Mesodermal cell (in vitro differentiated cells): ENCODE measurements around the gene NUDT3.
"Not testable (repeated sequence)": the region's sequence is repeated elsewhere in the genome, so short reads cannot be mapped to it uniquely, and the experiment has no call there.

ENCODE experiments used
- H3K27ac ChIP-seq: 2 replicates; pipeline ENCODE4 v1.7.0; 2013; ENCODE audit warnings: mild to moderate bottlenecking, low read depth, low read length, moderate library complexity; ENCODE audit not compliant: severe bottlenecking
- H3K36me3 ChIP-seq: 2 replicates; pipeline ENCODE4 v1.7.1; 2013; ENCODE audit warnings: mild to moderate bottlenecking, low read length, moderate library complexity; ENCODE audit not compliant: control insufficient read depth, insufficient read depth
- H3K4me1 ChIP-seq: one replicate; pipeline ENCODE4 v1.7.1; 2013; ENCODE audit warnings: mild to moderate bottlenecking, low read length; ENCODE audit not compliant: insufficient read depth, control insufficient read depth, poor library complexity, severe bottlenecking
- H3K4me3 ChIP-seq: 2 replicates; pipeline ENCODE4 v1.7.0; 2013; ENCODE audit warnings: low read length, control low read depth, mild to moderate bottlenecking; ENCODE audit not compliant: insufficient read depth, poor library complexity, severe bottlenecking; ENCODE audit errors: extremely low read depth
- H3K9me3 ChIP-seq: 2 replicates; pipeline ENCODE4 v1.7.1; 2013; ENCODE audit warnings: mild to moderate bottlenecking, low read length, moderate library complexity; ENCODE audit not compliant: control insufficient read depth
- WGBS, 2 experiments: methylation state at CpG; one replicate each; pipeline ENCODE4 v1.1.5; 2013; ENCODE audit warnings: missing lambda C conversion rate in 2 of 2; ENCODE audit not compliant: insufficient coverage in 2 of 2; 5-methylcytosine and 5-hydroxymethylcytosine counted together

NUDT3 gene

GRCh38 chr6:34357937-34358336 lies 34.5 kb downstream of the NUDT3 start:
- Histone ChIP-seq H3K9me3 (no peaks in the 10 kb centered on the region), H3K27ac (no peak overlapping the region), H3K4me3 (no peak overlapping the region), H3K36me3 (no peaks in the 10 kb centered on the region), H3K4me1 (no peaks in the 10 kb centered on the region)
- 100% methylated on average over 1 of the region's 1 CpG for WGBS, 2 experiments

GRCh38 chr6:34355889-34356288 lies 36.6 kb downstream of the NUDT3 start:
- Histone ChIP-seq H3K4me3 (no peak overlapping the region), H3K27ac (no peak overlapping the region)
- 80% methylated on average over 1 of the region's 3 CpGs; no CpG with 5 or more reads in 1 of the 2 experiments for WGBS, 2 experiments

GRCh38 chr6:34354230-34354629 lies 38.2 kb downstream of the NUDT3 start:
- not testable (repeated sequence) for H3K9me3 ChIP-seq, H3K27ac ChIP-seq, H3K4me1 ChIP-seq, H3K4me3 ChIP-seq, H3K36me3 ChIP-seq
- WGBS, 2 experiments: 88 to 89% methylated on average over 4 to 6 of the region's 6 CpGs

More at GRCh38 chr6:34355889-34356288, 36.6 kb downstream of the NUDT3 start:
- Histone ChIP-seq H3K36me3 (no peaks in the 10 kb centered on the region), H3K4me1 (no peaks in the 10 kb centered on the region), H3K9me3 (no peaks in the 10 kb centered on the region)

- 88 to 94% methylated on average over 7 of the region's 7 CpGs for whole genome bisulfite sequencing, 2 experiments
Observed at GRCh38 chr6:34353530-34353929, 38.9 kb downstream of the NUDT3 start.

GRCh38 chr6:34352305-34352937 lies 40.0 kb downstream of the NUDT3 start:
- H3K36me3 ChIP-seq: no peaks in the 10 kb centered on the region
- no peak overlapping the region for H3K4me3 ChIP-seq
- H3K27ac ChIP-seq: no peak overlapping the region
- WGBS, 2 experiments: 100% methylated on average over 2 of the region's 2 CpGs
- no peaks in the 10 kb centered on the region for H3K9me3 ChIP-seq
- no peaks in the 10 kb centered on the region for H3K4me1 ChIP-seq

More at GRCh38 chr6:34353530-34353929, 38.9 kb downstream of the NUDT3 start:
- not testable (repeated sequence) for H3K9me3 ChIP-seq, H3K4me1 ChIP-seq, H3K27ac ChIP-seq, H3K36me3 ChIP-seq, H3K4me3 ChIP-seq

- no CpG with 5 or more reads among the region's 7 CpGs for WGBS, 2 experiments
- Histone ChIP-seq H3K9me3 (no peaks in the 10 kb centered on the region), H3K4me1 (no peaks in the 10 kb centered on the region), H3K36me3 (no peaks in the 10 kb centered on the region), H3K27ac (no peak overlapping the region), H3K4me3 (no peak overlapping the region)
Observed at GRCh38 chr6:34350934-34351217, 41.6 kb downstream of the NUDT3 start.

GRCh38 chr6:34350137-34350933 lies 42.1 kb downstream of the NUDT3 start:
- H3K27ac ChIP-seq: no peak overlapping the region
- H3K4me1 ChIP-seq: no peaks in the 10 kb centered on the region
- WGBS, 2 experiments: no CpG with 5 or more reads among the region's 1 CpG
- H3K9me3 ChIP-seq: no peaks in the 10 kb centered on the region
- H3K4me3 ChIP-seq: no peak overlapping the region
- no peaks in the 10 kb centered on the region for H3K36me3 ChIP-seq

- Histone ChIP-seq H3K36me3 (no peaks in the 10 kb centered on the region), H3K9me3 (no peaks in the 10 kb centered on the region), H3K4me3 (no peak overlapping the region), H3K4me1 (no peaks in the 10 kb centered on the region), H3K27ac (no peak overlapping the region)
- 94 to 100% methylated on average over 4 of the region's 4 CpGs for WGBS, 2 experiments
Observed at GRCh38 chr6:34349211-34349610, 43.3 kb downstream of the NUDT3 start.

- no CpG with 5 or more reads among the region's 1 CpG for WGBS, 2 experiments
- no peak overlapping the region for H3K4me3 ChIP-seq
- H3K27ac ChIP-seq: no peak overlapping the region
Observed at GRCh38 chr6:34347303-34347702, 45.2 kb downstream of the NUDT3 start.

GRCh38 chr6:34346175-34347119 lies 46.0 kb downstream of the NUDT3 start:
- Histone ChIP-seq H3K36me3 (no peaks in the 10 kb centered on the region), H3K9me3 (no peaks in the 10 kb centered on the region), H3K4me1 (no peaks in the 10 kb centered on the region), H3K4me3 (no peak overlapping the region), H3K27ac (peak overlapping the region; percentile 3)
- 96 to 98% methylated on average over 5 to 7 of the region's 9 CpGs for WGBS, 2 experiments

More at GRCh38 chr6:34347303-34347702, 45.2 kb downstream of the NUDT3 start:
- no peaks in the 10 kb centered on the region for H3K4me1 ChIP-seq
- no peaks in the 10 kb centered on the region for H3K9me3 ChIP-seq
- H3K36me3 ChIP-seq: no peaks in the 10 kb centered on the region
